SH-SY5Y (cell line): ENCODE measurements around the gene EXOC6B.

Experiments
- GATA2 ChIP-seq: IDR thresholded peaks from 2 replicates; pipeline ENCODE4 v1.6.1; 2011; ENCODE audit warnings: mild to moderate bottlenecking, low read depth, low read length
- GATA3 ChIP-seq: IDR thresholded peaks from 2 replicates; pipeline ENCODE4 v1.6.1; 2011; ENCODE audit warnings: low read depth, mild to moderate bottlenecking, low read length, moderate library complexity

- TF ChIP-seq GATA2 (no peak), GATA3 (no peak)
Observed at GRCh38 chr2:72263043-72263775, 562.6 kb downstream of the EXOC6B start.
